GM12875 (cell line): ENCODE data around the gene HSBP1.

Experiments
- H3K4me3 ChIP-seq: one replicate; pipeline ENCODE4 v1.5.1; 2011; ENCODE audit warnings: low read depth, low read length, control low read depth
- TF ChIP-seq, protein P1 (sequence below): IDR thresholded peaks from 2 replicates; pipeline ENCODE4 v1.5.1; 2011; ENCODE audit warnings: low read depth, mild to moderate bottlenecking, control low read depth, inconsistent platforms, low read length, moderate library complexity, borderline replicate concordance; ENCODE audit not compliant: insufficient read depth

Gene HSBP1

GRCh38 chr16:83810901-83811300 lies 3.1 kb downstream of the HSBP1 start:
- TF ChIP-seq, protein P1, sequence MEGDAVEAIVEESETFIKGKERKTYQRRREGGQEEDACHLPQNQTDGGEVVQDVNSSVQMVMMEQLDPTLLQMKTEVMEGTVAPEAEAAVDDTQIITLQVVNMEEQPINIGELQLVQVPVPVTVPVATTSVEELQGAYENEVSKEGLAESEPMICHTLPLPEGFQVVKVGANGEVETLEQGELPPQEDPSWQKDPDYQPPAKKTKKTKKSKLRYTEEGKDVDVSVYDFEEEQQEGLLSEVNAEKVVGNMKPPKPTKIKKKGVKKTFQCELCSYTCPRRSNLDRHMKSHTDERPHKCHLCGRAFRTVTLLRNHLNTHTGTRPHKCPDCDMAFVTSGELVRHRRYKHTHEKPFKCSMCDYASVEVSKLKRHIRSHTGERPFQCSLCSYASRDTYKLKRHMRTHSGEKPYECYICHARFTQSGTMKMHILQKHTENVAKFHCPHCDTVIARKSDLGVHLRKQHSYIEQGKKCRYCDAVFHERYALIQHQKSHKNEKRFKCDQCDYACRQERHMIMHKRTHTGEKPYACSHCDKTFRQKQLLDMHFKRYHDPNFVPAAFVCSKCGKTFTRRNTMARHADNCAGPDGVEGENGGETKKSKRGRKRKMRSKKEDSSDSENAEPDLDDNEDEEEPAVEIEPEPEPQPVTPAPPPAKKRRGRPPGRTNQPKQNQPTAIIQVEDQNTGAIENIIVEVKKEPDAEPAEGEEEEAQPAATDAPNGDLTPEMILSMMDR, result no peak

DNA sequence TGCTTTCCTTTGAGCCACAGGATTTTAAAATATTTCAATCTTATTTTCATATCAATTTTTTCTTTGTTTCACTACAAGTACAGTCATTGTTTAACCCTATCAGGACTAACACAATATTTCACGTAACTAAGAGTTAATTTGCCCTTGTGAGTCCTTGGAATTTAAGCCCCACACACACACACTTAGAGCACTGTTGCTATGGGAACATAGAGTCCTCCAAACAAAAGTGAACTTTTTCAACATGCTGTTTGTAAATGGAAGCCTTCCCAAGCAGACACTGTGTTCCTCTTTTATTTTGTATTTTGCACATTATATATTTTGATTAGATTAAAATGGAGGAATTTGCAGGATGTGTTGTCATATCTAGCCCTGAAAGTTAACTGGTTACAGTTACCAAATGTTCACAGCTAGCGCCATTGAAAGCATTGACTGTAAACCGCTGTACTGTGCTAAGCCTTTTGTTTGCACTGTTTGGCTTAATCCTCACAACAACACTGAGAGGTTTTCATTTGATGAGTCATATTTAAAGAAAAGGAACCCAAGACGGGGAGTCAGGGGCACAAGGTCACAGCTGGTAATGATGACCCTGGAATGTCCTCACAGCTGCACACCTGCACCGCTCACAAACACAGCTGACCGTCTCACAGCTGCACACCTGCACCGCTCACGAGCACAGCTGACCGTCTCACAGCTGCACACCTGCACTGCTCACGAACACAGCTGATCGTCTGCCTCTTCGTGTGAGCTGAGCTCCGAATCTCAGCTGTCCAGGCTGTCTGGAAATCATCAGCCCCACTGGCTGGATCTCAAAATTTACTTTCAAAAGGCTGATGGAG lies 6.3 kb downstream of the HSBP1 start:
- TF ChIP-seq, protein P1, result no peak

More at GRCh38 chr16:83810901-83811300, 3.1 kb downstream of the HSBP1 start:
- no peak overlapping the region for H3K4me3 ChIP-seq

GRCh38 chr16:83814659-83814985 lies 6.8 kb downstream of the HSBP1 start:
- TF ChIP-seq, protein P1, result no peak
- H3K4me3 ChIP-seq, result no peak overlapping the region

More for the DNA sequence above, 6.3 kb downstream of the HSBP1 start:
- no peak overlapping the region for H3K4me3 ChIP-seq

- TF ChIP-seq, protein P1, result no peak
- no peak overlapping the region for H3K4me3 ChIP-seq
Observed at GRCh38 chr16:83817022-83817421, 9.2 kb downstream of the HSBP1 start.

DNA sequence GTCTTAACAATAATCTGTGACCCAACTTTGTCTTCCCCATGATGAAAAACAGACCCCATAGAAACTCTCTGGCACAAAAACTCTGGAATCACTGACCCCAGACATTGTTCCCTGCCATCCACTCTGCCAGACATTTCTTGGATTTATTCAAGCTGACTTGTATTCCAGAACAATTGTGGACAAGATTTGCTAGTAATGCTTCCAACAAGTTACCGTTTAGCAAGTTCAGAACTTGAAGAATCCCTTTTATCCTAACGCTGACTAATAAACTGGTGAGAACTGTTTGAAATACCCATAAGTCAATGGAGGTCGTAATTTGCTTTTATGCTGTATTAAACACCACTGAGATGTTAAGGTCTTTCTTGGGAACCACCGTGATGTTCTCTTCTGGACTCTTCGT lies 10.5 kb downstream of the HSBP1 start:
- TF ChIP-seq, protein P1, result no peak

DNA sequence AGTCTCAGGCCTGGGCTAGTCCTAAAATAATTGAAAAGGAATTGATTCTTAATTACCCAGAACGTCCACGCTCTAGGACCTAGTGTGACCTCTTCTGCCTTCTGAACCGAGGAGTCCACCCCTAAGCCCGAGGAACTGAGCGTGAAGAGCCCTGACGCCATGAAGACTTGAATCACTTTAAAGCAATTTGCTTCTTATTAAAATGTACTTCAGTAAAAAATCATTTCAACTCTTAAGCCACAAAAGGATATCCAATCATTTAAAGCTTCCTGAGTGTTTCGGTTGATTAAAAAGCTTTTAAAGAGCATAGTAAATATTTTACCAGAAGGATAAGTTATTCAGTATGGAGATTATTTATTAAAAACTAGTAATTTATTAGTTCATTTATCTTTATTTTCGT lies 11.6 kb downstream of the HSBP1 start:
- TF ChIP-seq, protein P1, result no peak
- H3K4me3 ChIP-seq, result no peak overlapping the region

More for the DNA sequence above, 10.5 kb downstream of the HSBP1 start:
- no peak overlapping the region for H3K4me3 ChIP-seq
